GM19452 (cell line): ENCODE results near the gene TMEM175.

Experiments
- ATAC-seq: cut with Tn5 transposase; IDR thresholded peaks from one replicate; pipeline ENCODE4 v1.9.1; 2021; ENCODE audit not compliant: unreplicated experiment

TMEM175 gene

DNA sequence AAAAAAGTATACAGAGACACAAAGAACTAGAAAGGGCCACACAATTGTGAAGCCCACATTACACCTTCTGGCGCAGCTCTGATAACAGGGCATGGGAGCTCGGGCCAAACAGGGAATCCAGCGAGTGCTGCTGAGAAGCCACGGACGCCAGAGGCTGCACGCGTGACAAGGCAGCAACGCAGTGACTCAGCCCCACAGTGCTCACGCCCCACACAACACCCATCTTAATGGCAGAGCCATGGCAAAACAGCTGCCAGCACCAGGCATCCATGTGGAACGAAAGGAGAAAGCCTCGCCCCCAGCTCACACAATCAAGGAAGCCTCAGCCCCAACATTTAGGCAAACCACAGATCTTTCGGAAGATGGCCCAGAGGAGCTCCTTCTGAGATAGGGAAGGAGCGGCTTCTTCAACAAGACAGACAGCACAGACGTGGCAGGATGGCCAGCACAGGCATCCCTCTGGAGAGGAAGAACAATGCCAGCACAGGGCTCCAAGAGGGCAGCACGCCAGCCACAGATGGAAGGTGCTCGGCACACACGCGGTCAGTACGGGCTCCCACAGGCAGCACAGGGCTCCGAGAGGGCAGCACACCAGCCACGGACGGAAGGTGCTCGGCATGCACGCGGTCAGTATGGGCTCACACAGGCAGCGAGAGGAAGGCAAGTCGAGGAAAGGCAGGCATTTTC is 33.2 kb upstream of the TMEM175 start:
- no peak for ATAC-seq

DNA sequence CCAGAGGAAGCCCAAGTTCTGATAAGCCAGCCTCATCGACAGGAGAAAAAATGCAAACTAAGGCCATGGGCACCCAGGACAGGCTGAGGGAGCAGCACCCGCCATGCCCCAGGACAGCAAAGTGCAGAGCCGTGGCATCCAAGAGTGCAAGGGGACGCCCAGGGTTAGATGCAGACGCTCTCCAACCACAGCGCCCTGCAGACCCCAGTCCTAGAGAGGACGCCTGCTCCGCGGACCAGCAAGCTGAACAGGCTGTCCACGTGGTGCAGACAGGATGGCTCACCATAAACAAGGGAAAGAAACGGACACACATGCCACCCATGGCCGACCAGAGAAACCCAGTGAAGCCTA is 32.7 kb upstream of the TMEM175 start:
- ATAC-seq: no peak

DNA sequence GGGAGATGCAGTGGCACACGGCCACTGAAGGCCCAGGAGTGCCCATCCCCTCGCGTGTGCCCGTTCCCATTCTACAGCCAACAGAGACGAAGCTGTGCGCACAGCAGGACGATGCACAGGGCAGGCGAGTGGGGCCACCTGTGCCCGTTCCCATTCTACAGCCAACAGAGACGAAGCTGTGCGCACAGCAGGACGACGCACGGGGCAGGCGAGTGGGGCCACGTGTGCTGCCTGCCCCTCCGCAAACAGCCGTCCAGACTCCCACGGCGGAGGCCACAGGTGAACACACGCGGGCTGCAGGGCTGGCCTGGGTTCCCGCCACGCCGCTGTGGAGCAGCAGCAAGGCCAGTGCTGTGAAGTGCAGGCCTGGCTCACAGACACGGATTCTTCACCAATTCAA is 32.2 kb upstream of the TMEM175 start:
- ATAC-seq: no peak

DNA sequence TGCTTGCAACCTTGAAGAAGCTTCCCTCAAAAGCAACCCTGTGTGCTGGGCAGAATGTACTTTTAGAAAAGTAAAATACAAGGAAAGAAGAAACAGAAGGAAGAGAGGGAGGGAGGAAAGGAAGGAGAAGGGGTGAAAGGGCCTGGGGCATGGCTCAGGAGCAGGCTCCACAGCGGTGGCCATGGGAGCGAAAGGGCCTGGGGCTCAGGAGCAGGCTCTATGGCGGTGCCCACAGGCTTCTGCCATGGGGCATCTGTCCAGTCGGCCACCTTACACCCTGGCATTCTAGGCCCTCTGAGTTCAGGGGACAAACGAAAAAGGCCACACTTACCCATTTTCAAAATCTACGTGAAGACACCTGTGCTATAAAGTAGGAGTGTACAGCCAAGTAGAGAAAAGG is 31.5 kb upstream of the TMEM175 start:
- no peak for ATAC-seq

DNA sequence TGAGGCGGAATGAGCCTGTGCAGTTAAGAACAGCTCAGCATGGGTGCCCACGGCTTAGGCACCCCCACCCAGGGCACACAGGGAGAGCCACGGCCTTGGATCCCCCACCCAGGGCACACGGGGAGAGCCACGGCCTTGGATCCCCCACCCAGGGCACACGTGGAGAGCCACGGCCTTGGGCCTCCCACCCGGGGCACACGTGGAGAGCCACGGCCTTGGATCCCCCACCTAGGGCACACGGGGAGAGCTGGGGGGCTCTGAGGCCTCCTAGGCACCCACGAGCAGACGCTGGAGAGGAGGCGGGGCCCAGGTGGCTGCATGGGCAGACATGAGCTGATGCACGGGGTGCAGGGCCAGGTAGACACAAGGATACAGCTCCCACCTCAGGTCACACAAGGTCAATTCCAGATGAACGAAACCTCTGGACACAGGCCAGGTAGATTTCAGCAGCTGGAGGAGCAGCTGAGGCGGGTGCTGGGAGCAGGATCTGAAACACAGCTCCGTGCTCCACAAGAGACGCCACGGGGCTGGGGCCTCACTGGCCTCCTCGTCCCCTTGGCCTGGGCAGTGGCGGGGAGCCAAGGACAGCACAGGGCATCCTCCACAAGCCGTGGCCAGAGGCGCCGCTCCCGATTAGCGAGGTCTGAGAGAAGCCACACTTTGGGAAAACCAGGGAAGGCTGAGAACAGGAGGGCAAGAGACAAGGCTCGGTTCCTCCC is 30.9 kb upstream of the TMEM175 start:
- ATAC-seq: no peak

DNA sequence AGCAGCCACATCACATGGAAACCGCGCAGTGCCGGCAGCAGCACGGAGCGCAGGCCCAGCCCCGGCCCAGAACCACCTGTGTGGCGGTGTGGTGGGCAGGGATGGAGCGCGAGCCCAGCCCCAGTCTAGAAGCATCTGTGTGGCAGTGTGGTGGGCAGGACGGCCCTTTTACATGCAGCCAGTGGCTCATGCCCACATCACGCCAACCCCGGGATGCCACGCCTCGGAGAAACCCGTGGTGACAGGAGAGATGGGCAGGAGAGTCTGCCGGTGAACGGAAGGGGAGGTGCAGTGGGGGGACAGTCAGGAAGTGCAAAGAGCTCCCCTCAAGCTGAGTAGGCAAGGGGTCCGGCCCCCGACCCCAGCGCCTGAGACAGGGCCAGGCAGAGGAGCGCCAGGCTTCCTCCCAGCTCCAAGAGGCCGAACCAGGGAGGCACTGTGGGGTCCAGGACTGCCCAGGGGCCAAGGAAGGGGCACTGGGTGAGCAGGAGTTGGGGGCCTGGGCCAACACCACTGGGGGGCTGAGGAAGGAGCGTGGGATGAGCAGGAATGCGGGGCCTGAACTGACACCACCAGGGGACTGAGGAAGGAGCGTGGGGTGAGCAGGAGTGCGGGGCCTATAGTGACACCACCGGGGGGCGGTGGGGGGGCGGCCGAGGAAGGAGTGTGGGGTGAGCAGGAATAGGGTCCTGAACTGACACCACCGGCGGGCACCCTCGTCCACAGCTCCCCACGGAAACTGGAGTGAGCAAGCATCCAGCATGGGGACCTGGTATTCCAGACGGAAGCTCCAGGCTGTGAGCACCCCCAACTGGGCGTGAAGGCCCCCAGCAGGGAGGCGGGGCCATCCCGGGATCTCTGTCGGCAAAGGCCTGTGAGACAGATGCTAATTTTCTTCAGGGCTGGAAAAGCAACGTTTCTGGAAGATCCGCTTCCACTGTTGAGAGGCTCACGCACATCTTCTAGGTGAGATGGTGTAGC is 28.9 kb upstream of the TMEM175 start:
- ATAC-seq: no peak

DNA sequence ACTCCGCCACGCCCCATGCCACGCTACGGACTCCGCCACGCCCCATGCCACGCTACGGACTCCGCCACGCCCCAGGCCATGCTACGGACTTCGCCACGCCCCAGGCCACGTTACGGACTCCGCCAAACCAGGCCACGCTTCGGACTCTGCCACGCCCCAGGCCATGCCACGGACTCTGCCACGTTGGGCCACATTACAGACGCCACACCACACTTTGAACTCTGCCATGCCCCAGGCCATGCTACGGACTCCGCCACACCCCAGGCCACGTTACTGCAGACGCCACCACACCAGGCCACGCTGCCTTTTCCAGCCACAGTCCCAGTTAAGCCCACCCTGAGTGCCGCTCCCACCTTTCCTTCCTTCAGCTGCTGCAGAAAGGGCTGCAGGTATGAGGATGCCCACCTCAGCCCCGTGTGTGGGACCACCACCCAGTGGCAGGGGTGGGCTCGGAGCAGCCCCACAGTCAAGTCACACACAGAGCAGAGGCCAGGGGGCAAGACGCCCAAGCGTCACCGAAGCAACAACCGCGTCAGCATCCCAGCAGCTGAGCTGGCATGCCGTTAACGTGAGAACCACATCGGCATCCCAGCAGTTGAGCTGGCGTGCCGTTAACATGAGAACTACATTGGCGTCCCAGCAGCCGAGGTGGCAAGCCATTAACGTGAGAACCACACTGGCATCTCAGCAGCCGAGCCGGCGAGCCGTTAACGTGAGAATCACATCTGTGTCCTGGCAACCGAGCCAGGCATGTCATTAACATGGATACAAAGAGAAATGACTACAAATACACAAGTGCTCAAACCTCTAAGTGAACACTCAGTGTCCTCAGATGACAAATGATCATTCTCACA is 26.5 kb upstream of the TMEM175 start:
- no peak for ATAC-seq

DNA sequence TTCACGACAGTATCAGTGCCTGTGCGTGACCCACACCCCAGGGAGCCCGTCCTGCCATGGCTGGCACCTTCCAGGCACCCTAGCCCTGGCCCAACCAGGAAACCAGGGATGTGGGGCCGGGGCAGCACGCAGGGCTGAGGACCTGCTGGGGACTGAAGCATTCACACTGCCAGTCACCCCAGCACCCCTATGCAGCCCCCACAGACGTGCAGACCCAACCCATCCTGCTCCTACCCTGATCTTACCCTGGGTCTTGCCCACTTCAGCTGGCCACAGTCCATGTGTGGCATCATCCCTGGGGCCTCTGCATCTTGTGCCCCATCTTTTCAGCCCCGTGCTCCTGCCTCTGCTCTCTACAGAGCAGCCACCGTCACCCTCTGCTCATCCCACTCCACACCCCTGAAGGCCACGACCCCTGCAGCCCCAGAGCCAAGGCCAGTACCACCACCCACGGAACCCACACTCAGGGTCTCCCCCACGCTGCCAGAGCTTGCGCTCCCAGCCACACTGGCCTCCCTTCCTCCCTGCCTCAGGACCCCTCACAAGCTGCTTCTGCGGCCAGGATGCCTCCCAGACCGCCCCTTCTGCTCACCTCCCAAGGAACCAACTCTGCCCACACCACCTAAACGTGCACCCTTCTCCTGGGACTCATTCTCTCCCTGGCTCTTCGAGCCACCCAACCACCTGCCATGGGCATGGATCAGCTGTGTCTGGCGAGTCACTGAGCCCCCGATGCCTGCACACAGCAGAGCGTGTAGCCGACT is 25.7 kb upstream of the TMEM175 start:
- no peak for ATAC-seq

DNA sequence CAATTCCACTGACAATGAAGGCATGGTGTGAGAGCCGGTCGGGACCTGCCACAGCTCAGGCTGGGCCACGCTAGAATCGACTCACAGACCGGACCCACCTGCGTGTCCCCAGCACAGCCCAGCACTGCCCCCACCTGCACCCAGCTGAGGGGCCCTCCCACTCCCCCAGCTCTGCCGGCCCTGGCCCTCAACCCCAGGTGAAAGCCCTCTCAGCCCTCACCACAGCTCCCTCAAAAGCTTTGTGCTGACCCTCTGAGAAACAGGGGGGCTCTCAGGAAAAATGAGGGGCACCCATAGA is 25.2 kb upstream of the TMEM175 start:
- ATAC-seq: no peak

DNA sequence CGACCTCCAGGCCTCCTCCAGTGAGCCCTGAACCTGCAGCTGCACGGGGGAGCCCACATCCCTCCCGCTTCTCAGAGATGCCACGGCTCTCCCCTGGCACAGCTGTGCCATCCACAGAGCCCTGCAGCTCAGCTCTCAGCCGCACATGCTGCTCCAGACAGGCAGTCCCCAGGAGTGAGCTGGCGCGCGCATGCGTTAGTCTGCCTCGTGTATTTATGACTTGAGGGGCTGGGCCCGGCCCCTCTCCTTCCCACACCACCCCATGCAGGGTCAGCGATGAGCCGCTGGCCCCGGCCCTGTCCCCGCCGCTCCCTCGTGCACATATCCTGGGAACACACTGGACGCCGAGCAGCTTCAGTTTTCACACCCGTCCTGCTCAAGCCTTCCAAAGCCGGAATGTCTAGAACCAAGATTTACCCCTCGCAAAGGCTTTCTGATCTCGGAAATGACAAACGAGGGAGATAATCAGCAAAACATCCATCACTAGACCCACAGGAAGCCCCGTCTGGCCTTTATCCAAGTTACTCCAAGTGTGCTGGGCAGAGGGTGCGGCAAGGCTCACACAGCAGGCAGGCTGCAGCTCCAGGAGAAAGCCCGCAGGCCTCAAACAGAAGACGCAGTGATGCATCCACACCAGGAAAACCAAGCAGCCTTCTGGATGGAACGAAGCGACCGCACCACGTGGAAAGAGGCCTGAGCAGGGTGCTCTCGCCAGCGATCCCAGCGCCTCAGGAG is 24.4 kb upstream of the TMEM175 start:
- ATAC-seq: no peak

DNA sequence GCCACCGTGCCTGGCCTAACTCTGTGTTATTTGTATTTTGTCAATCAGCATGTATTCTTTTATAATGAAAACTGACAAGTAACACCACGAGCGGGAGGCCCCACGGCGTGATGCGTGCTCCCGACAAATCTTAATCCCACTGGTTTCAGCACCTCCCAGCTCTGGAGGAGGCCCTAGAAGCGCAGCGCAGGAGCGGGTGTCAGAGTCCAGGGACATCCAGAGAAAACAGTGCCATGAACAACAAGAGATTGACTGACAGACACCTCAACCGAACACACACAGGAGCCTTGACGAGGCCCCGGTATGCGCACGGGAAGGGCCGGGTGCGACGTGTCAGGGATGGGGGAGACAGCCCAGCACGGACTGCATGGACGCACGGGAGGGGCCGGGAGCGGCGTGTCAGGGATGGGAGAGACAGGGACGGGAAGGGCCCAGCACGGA is 23.1 kb upstream of the TMEM175 start:
- no peak for ATAC-seq

DNA sequence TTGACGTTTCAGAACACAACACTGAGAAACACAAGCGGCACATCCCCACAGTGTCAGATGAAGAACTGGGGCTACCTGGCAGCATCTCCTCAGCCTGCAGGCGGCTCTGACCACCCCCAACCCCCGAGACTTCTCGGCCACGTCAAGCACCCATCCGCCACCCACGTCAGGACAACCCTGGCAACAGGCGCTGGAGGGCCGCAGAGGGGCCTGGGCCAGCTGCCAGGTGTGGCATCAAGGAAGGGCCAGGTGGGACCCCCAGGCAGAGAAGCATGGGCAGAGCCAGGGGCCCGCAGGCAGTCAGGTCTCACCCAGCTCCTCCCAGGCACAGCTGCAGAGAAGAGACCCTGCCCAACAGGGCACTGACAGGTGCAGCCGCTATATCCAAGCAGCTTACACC is 22.4 kb upstream of the TMEM175 start:
- no peak for ATAC-seq

DNA sequence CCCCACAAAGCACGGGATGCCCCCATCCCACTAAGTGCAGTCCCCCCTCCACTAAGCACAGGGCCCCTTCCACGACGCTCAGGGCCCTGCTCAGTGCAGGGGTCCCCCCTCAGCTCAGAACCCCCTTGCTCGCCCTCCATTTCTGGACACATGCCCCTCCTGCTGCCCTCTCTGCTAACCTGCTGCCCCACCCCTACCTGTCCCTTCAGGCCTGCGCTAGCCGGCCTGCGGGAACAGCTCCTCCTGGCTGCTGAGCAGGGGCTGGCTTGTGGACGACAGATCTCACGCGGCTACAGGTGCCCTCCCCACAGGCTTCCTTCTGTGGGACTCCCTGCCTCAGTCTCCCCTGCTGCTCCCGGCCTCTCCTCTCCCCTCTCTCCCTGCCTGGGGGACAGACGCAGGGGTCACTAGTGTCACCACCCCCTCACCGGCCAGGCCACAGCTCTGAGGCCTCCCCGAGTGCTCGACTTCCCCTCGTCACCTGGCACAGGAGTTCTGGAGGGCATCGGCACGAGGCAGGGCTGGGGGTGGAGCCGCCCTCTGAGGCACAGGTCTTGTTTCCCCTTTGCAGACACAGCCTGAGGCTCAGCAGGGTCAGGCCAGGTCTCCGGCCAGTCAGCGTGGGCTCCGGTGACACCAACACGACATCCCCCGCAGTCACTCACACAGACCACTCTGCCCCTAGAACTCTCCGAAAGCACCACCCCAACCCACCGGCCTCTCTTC is 21.7 kb upstream of the TMEM175 start:
- no peak for ATAC-seq

DNA sequence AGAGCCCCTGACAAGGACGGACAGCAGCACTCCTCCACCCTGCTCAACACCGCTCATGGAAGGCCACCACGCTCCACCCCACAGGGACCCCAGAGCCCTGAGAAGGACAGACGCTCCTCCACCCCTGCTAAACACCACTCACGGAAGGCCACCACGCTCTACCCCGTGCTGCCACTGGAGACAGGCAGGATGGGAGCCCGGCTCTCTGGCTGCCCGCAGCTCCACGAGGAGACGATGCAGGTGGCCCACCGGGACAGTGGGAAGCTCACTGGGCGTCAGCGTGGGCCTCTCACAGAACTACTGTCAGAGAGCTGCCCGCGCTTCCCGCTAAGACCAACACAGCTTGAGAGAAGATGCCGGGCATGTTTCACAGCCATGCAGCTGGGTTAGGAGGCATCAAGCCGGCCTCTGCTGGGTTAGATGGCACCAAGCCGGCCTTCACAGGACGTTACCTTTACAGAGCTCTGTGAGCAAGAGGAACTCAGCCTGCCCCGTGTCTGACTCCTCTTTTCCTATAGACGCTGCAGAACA is 21.0 kb upstream of the TMEM175 start:
- ATAC-seq: no peak

DNA sequence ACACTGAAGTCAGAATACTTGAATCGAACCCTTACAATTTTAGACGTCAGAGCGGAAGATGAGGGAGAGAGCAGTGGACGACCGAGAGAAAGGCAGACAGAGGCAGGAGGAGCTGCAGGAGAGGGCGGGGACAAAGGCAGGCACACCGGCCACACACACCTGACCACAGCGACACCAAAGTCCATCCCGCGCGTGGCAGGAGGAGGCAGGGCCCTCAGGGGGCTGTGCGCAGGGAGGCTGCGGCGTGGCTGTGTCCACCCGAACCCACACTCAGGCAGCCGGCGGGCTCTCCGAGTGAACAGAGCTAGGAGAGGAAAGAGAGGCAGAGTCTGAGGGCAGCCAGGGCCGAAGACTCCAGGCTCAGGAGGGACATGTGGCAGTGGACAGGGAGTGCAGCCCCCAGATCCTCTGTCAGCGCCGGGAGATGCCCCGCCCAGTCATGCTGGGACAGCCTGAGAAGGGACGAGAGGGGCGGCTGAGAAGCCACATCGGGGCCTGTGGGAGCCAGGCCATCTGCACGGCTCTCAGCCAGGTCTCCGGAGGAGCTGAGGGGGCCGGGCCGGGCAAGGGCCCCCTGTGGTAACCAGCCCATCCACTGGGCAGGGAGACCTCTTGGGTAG is 20.3 kb upstream of the TMEM175 start:
- ATAC-seq: no peak

DNA sequence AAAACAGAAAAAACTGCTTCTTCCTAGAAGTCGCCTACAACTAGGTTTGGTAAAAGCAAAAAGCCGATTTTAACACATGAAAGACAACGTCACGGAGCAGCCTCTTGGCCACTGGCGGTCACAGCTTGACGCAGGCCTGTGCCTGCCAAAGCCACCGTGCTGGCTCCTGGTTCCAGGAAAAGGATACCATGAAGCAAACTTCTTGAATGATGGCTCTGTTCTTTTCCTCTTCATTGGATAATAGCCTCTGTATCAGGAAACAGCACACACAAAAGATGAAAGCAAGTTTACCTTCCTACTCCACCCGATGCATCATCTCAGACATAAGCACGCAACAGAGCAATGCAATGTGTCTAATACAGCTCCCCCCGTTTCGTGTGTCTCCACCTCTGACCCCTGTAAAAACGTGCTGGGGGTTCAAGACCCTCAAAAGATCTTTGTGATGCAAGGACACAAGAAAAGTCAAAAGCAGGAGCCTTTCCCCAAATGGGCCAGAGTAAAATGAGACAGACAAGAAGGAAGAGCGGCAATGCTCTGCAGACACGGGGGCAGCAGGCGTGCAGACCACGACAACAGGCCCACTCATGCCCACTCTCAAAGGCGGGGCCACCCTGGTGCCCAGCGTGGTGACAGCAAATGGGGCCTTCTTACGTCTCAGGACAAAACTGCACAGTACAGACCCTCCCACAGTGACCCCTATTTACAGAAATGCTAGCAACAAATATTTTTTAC is 19.5 kb upstream of the TMEM175 start:
- no peak for ATAC-seq

DNA sequence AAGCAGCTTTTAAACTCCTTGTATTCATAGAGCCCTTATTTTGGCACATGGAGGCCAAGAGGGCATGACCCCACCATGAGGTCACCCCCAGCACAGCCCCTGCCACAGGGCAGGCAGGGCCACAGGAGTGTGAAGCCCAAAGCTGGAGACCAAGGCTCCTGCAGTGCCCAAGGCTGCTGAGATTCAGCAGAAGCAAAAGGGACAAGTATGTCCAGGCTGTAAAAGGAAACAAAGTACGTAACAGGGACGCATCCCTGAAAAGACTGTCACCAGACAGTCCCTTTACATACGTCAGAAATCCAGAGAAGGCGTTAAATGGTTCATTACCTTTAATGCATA is 19.0 kb upstream of the TMEM175 start:
- ATAC-seq: no peak

DNA sequence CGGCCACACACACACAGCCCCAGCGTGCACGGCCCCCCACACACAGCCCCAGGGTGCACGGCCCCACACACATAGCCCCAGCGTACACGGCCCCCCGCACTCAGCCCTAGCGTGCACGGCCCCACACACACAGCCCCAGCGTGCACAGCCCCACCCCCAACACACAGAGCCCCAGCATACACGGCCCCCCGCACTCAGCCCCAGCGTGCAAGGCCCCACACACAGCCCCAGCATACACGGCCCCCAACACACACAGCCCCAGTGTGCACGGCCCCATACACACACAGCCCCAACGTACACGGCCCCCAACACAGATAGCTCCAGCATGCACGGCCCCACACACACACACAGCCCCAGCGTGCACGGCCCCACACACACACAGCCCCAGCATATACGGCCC is 17.7 kb upstream of the TMEM175 start:
- no peak for ATAC-seq
